HG02970 (cell line): ENCODE results near the gene SCT.
"Not testable (repeated sequence)": the region's sequence is repeated elsewhere in the genome, so short reads cannot be mapped to it uniquely, and the experiment has no call there.

Experiments
- ATAC-seq: cut with Tn5 transposase; IDR thresholded peaks from one replicate; pipeline ENCODE4 v1.9.1; 2021; ENCODE audit warnings: mild to moderate bottlenecking, moderate library complexity, moderate number of reproducible peaks; ENCODE audit not compliant: unreplicated experiment, low FRiP score

Gene SCT

GRCh38 chr11:626475-627307 is at the start of gene SCT:
SCT (minus strand) TSS chr11:627181; CDS start chr11:627143, 38 bp downstream.
- no peak for ATAC-seq

- no peak for ATAC-seq
These were observed 47.4 kb upstream of the SCT start for GRCh38 chr11:674406-674805.

GRCh38 chr11:673866-674265 is 46.9 kb upstream of the SCT start:
- no peak for ATAC-seq

- no peak for ATAC-seq
These were observed 38.8 kb upstream of the SCT start for GRCh38 chr11:665704-666281.

- no peak for ATAC-seq
These were observed 38.2 kb upstream of the SCT start for GRCh38 chr11:665062-665703.

GRCh38 chr11:662689-663274 is 35.8 kb upstream of the SCT start:
- no peak for ATAC-seq

- ATAC-seq = no peak
These were observed 33.9 kb upstream of the SCT start for GRCh38 chr11:660681-661444.

- ATAC-seq = no peak
These were observed 33.3 kb upstream of the SCT start for GRCh38 chr11:660281-660680.

- no peak for ATAC-seq
These were observed 32.6 kb upstream of the SCT start for GRCh38 chr11:659532-660085.

GRCh38 chr11:657691-658126 is 30.7 kb upstream of the SCT start:
- no peak for ATAC-seq

GRCh38 chr11:656866-657265 is 29.9 kb upstream of the SCT start:
- no peak for ATAC-seq

GRCh38 chr11:656426-656825 is 29.4 kb upstream of the SCT start:
- ATAC-seq = no peak

GRCh38 chr11:655036-655726 is 28.2 kb upstream of the SCT start:
- no peak for ATAC-seq

- not testable (repeated sequence) for ATAC-seq
These were observed 27.5 kb upstream of the SCT start for GRCh38 chr11:654444-654843.

GRCh38 chr11:653837-654236 is 26.9 kb upstream of the SCT start:
- ATAC-seq = no peak

- ATAC-seq = not testable (repeated sequence)
These were observed 26.2 kb upstream of the SCT start for GRCh38 chr11:653136-653535.

GRCh38 chr11:650482-650881 is 23.5 kb upstream of the SCT start:
- ATAC-seq = no peak

GRCh38 chr11:647672-648158 is 20.7 kb upstream of the SCT start:
- not testable (repeated sequence) for ATAC-seq

- no peak for ATAC-seq
These were observed 19.2 kb upstream of the SCT start for GRCh38 chr11:646214-646613.
